Nephron (organoid): ENCODE measurements around the gene GRIN2C.

Experiments
- H3K27ac Mint-ChIP-seq, 3 experiments: 2 replicates each; pipeline ENCODE4 v1.8.0; 2020; ENCODE audit warnings: mixed read lengths in 3 of 3, mild to moderate bottlenecking in 2 of 3, moderate library complexity in 1 of 3
- H3K27me3 Mint-ChIP-seq: 2 replicates; pipeline ENCODE4 v1.8.0; 2021; ENCODE audit warnings: low read depth, mild to moderate bottlenecking, moderate library complexity, mixed read lengths
- H3K36me3 Mint-ChIP-seq: 2 replicates; pipeline ENCODE4 v1.8.0; 2020; ENCODE audit warnings: low read depth, mixed read lengths
- H3K4me1 Mint-ChIP-seq: 2 replicates; pipeline ENCODE4 v1.8.0; 2020; ENCODE audit warnings: mixed read lengths
- H3K4me3 Mint-ChIP-seq, 3 experiments: 2 replicates each; pipeline ENCODE4 v1.8.0; 2020; ENCODE audit warnings: mild to moderate bottlenecking in 3 of 3, mixed read lengths in 3 of 3, moderate library complexity in 2 of 3
- H3K9me3 Mint-ChIP-seq: 2 replicates; pipeline ENCODE4 v1.8.0; 2020; ENCODE audit warnings: mixed read lengths
- CTCF ChIP-seq, 3 experiments: fragments of 200-600 bp; sonication (generic); IDR thresholded peaks; one replicate each; pipeline ENCODE4 v1.5.0; 2021; ENCODE audit warnings: antibody characterized with exemption in 3 of 3; ENCODE audit not compliant: unreplicated experiment in 3 of 3

The GRIN2C gene

GRCh38 chr17:74862919-74863318 is 3.2 kb upstream of the GRIN2C start:
- Mint-ChIP-seq H3K4me3 (no peak overlapping the region), H3K27ac (no peak overlapping the region), H3K36me3 (no peaks in the 10 kb centered on the region), H3K27me3 (peaks cover 58% of the 10 kb centered on the region), H3K4me1 (peaks cover 5% of the 10 kb centered on the region), H3K9me3 (no peaks in the 10 kb centered on the region)
- no peak for TF ChIP-seq CTCF (IDR thresholded peaks at IDR 0.05; ENCODE audit: unreplicated experiment in 3 of 3)

DNA sequence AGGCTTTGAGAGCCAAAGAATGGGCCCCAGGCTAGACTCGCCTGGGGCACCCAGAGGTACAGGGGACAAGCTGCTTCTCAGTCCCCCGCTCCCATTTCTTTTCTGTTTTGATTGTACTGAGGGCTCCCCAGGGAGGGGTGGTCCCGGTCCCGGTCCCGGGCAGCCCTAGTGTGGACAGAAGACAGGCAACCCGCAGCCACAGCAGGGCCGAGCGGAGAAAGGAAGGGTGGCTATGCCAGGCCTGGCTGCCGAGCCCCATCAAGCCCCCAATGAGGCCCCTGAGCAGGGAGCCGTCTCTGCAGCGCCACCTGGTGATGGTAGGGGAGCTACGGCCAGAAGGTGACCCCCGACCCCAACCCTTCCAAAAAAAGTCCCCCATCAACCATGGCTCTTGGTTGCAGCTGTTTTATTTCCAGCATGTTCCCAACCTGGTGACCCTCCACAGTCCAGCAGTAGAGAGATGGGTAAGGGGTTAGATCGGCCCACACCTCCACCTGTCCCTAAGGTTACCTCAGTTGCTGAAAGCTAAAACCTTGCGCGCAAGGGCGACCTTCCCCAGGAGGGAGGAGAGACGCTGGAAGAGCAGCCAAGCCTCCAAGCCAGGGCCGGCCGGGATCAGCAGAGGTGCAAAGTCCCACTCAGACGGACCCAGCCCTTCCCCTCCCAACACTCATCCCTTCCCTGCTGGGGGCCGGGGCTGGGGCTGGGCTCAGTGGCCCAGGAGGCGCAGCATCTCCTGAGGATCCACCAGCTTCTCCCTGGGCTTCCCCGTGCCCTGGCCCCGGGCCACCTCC is 2.6 kb upstream of the GRIN2C start:
- no peaks in the 10 kb centered on the region for H3K36me3 Mint-ChIP-seq
- H3K9me3 Mint-ChIP-seq, result no peaks in the 10 kb centered on the region
- H3K27me3 Mint-ChIP-seq, result peaks cover 65% of the 10 kb centered on the region

DNA sequence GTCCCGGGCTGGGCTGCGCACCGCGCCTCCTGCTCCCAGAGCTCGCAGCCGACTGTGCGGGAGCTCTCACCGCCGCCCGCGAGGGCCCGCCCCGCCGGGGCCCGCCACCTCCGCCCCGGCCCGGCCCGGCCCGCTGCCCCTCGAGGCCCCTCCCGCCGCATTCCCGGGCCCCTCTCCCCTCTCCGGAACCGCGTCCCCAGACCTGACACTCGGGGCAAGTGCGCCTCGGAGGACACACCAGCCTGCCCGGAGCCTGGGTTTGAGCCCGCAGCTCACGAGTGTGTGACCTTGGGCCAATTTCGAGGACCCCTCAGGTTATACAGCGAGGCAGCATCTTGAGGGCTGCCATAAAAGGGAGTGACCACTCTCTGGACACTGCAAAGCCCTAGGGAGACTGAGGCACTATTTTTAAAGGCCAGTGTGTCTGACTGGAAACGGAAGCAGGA is 2.0 kb upstream of the GRIN2C start:
- Mint-ChIP-seq H3K4me1 (peaks cover 5% of the 10 kb centered on the region), H3K9me3 (no peaks in the 10 kb centered on the region), H3K27ac (no peak overlapping the region), H3K36me3 (no peaks in the 10 kb centered on the region), H3K27me3 (peaks cover 71% of the 10 kb centered on the region), H3K4me3 (peak overlapping the region in 2 of 3 experiments; percentile 19 to 35)
- TF ChIP-seq CTCF (IDR thresholded peaks at IDR 0.05; ENCODE audit: unreplicated experiment in 3 of 3), result no peak

More for the DNA sequence above, 2.6 kb upstream of the GRIN2C start:
- peak; percentile 71 to 79 (median 74) for TF ChIP-seq CTCF (IDR thresholded peaks at IDR 0.05; ENCODE audit: unreplicated experiment in 3 of 3)
- Mint-ChIP-seq H3K27ac (no peak overlapping the region), H3K4me3 (peak overlapping the region in 1 of 3 experiments; percentile 35), H3K4me1 (peaks cover 5% of the 10 kb centered on the region)

DNA sequence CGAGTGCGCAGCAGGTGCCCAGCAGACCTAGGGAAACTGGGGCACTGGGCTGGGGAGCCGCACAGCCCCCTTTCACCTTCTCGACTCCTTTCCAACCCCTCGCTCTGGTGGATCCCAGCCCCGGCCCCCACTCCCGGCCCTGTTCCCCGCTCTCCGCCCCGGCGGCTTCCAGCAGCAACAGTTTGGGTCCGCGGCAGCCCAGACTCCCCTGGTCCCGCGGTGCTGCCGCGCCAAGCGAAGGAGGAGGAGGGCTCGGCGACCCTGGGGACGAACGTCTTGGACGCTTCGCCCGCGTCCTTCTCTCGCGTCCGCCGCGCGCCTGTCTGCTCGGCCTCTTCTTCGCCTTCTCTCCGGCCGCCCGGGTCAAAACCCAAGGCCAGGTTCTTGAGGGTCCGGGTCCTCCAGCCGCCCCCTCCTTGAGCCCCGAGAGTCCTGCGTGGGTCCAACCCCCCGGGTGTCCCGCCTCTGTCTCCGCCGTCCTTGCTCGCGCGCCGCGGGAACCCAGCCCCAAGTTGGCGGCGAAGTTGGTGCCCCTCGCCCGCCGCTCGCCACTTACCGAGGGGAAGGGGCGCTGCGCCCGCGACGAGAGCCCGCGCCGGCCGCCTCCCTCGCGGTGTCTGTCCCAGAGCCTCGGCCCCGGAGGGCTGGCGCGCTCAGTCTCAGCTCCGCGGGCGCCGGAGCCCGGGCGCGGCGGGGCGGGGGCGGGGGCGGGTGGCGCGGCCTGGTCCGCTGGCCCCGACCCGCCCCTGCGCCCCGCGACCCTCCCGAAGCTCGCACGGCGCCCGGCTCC is 1.4 kb upstream of the GRIN2C start:
- Mint-ChIP-seq H3K36me3 (no peaks in the 10 kb centered on the region), H3K27me3 (peaks cover 77% of the 10 kb centered on the region), H3K4me1 (peaks cover 5% of the 10 kb centered on the region), H3K4me3 (peak overlapping the region in 1 of 3 experiments; percentile 43), H3K9me3 (no peaks in the 10 kb centered on the region), H3K27ac (no peak overlapping the region)
- no peak for TF ChIP-seq CTCF (IDR thresholded peaks at IDR 0.05; ENCODE audit: unreplicated experiment in 3 of 3)

DNA sequence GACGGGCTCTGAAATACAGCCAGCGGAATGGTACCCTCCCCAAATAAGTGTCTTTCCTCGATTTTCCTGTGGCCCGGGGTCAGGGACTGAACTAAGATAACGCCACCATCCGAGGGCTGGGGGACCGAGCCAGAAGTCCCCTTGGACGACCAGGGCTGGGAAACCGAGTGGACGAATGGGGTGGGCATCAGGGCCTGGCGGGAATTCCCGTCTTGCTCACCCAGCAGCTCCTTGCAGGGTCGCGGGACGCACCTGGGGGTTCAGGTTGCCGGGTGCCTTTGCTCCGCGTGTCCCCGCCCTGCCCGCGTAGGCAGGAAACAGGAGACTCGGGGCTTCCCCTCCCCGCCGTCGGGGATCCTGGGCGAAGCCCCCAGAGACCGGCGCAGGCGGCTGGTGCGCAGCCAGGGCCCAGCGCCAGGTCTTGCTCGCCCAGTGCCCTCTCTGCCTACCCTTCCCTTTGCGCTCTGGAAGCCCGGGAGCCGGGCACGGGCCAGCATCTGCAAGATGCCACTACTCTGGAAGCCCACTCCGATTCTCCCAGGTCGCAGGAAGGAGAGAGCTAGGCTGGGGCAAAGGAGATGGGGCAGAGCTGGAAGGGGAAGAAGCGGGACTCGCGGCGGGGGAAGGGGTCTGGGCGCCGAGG is 665 bp upstream of the GRIN2C start:
- H3K36me3 Mint-ChIP-seq, result no peaks in the 10 kb centered on the region
- H3K9me3 Mint-ChIP-seq, result no peaks in the 10 kb centered on the region

More for the DNA sequence above, 665 bp upstream of the GRIN2C start:
- Mint-ChIP-seq H3K4me1 (peaks cover 5% of the 10 kb centered on the region), H3K27me3 (peaks cover 84% of the 10 kb centered on the region), H3K27ac (no peak overlapping the region), H3K4me3 (peak overlapping the region; percentile 43 to 69 (median 48))
- TF ChIP-seq CTCF (IDR thresholded peaks at IDR 0.05; ENCODE audit: unreplicated experiment in 3 of 3), result no peak
